Measurements from ENCODE around the gene CIROP. TPM values are rescaled to one million over a fixed set of nuclear protein-coding genes. Genes with fewer than 3 reads are reported as not detected.
A peak's percentile ranks its signal among the peaks of the same experiment; 100 is the strongest.

Gene CIROP
- total and polyA plus RNA-seq, 9 of the 15 experiments (the other 6 are each of a cell fraction or from before 2014, with no cell fraction given): not detected

- H3K9ac ChIP-seq (ENCODE audit: insufficient read depth in 1 of 2, low read depth in 2 of 2, low read length in 2 of 2): no peak overlapping the region
- POLR2A ChIA-PET: interaction anchor here (0.6 kb wide), 2 partner anchors 14 to 148 kb away, joined by 3 read pairs; no protein-coding TSS in a partner anchor
These were observed 43.9 kb upstream of the CIROP start for GRCh38 chr14:23148591-23149249.

More at GRCh38 chr14:23148591-23149249, 43.9 kb upstream of the CIROP start:
- H3K4me1 ChIP-seq (replicated peaks in 1 of 2; ENCODE audit: control insufficient read depth in 2 of 2, insufficient read depth in 2 of 2, low read length in 2 of 2): peaks cover 36 to 55% of the 10 kb centered on the region in 2 experiments
- CTCF ChIA-PET (ENCODE audit: low intra/inter-chr PET ratio): no interaction called here
- WGBS (ENCODE audit: insufficient coverage, low coverage, missing lambda C conversion rate): 92% methylated on average over 5 of the region's 5 CpGs
- H3K27me3 ChIP-seq (ENCODE audit: control insufficient read depth in 2 of 2, insufficient read depth in 2 of 2, low read length in 2 of 2): no peaks in the 10 kb centered on the region
- no TSS peak for BruUV-seq (replicated peaks)
- peak overlapping the region; percentile 28; the same call in 1 of the 2 replicates for H2AFZ ChIP-seq (ENCODE audit: low read depth, low read length)
- H3K4me2 ChIP-seq (ENCODE audit: insufficient read depth, low read length): peak overlapping the region; percentile 12; the same call in 1 of the 2 replicates
- H4K20me1 ChIP-seq (replicated peaks; ENCODE audit: control insufficient read depth, insufficient read depth, low read length): no peaks in the 10 kb centered on the region
- H3K27ac ChIP-seq (ENCODE audit: extremely low read depth, low read depth, low read length): no peak overlapping the region
- DNase-seq (ENCODE audit: extremely low read depth in 1 of 4, low spot score in 3 of 4) (no peak), ATAC-seq (no peak), FAIRE-seq (no peak)
- no peaks in the 10 kb centered on the region for H3K9me1 ChIP-seq (ENCODE audit: control insufficient read depth, insufficient read depth, low read length)
- no peaks in the 10 kb centered on the region; the same call in 2 of the 3 replicates for H3K36me3 ChIP-seq (ENCODE audit: control insufficient read depth, insufficient read depth, low read length)
- peaks cover under 1% of the 10 kb centered on the region; the same call in 2 of the 3 replicates for H3K79me2 ChIP-seq (ENCODE audit: control insufficient read depth, insufficient read depth, low read length)
- peak; percentile 26 for TF ChIP-seq RBM25 (IDR thresholded peaks at IDR 0.05; ENCODE audit: low read depth, low read length, severe bottlenecking)
- no peak for TF ChIP-seq ZNF584 (CRISPR knock-in tag; IDR thresholded peaks at IDR 0.05; ENCODE audit: low read depth)
- no peak for TF ChIP-seq TRIM28 (IDR thresholded peaks at IDR 0.05)
- TF ChIP-seq, protein P1, sequence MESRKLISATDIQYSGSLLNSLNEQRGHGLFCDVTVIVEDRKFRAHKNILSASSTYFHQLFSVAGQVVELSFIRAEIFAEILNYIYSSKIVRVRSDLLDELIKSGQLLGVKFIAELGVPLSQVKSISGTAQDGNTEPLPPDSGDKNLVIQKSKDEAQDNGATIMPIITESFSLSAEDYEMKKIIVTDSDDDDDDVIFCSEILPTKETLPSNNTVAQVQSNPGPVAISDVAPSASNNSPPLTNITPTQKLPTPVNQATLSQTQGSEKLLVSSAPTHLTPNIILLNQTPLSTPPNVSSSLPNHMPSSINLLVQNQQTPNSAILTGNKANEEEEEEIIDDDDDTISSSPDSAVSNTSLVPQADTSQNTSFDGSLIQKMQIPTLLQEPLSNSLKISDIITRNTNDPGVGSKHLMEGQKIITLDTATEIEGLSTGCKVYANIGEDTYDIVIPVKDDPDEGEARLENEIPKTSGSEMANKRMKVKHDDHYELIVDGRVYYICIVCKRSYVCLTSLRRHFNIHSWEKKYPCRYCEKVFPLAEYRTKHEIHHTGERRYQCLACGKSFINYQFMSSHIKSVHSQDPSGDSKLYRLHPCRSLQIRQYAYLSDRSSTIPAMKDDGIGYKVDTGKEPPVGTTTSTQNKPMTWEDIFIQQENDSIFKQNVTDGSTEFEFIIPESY (CRISPR knock-in tag; IDR thresholded peaks at IDR 0.05): 0 out of 2 replicates have a peak, but pooled peaks have one; percentile 33
- in situ Hi-C loops (cut with MboI) (no loop called here), intact Hi-C loops (cut with micrococcal nuclease) (no loop called here)
- no peak overlapping the region for H3K4me3 ChIP-seq
- H3K9me3 ChIP-seq (replicated peaks; ENCODE audit: control insufficient read depth, insufficient read depth, low read depth, low read length): no peaks in the 10 kb centered on the region

Measured in K562 (cell line).